ENCODE results near the gene CTXN3.
"Not testable (repeated sequence)": the region's sequence is repeated elsewhere in the genome, so short reads cannot be mapped to it uniquely, and the experiment has no call there.

Gene CTXN3

GRCh38 chr5:127666043-127666716 lies 17.3 kb downstream of the CTXN3 start:
- TF ChIP-seq CTCF (conservative IDR thresholded peaks at IDR 0.05; ENCODE audit: low read depth, low read length): no peak
- DNase-seq (ENCODE audit: low read depth): peak; percentile 51

GRCh38 chr5:127667926-127668325 lies 19.0 kb downstream of the CTXN3 start:
- H3K4me3 ChIP-seq (ENCODE audit: low read depth, low read length): no peak overlapping the region
- no peak for TF ChIP-seq CTCF (conservative IDR thresholded peaks at IDR 0.05; ENCODE audit: low read depth, low read length)
- DNase-seq (ENCODE audit: low read depth): no peak

More at GRCh38 chr5:127666043-127666716, 17.3 kb downstream of the CTXN3 start:
- no peak overlapping the region for H3K4me3 ChIP-seq (ENCODE audit: low read depth, low read length)

- no peak overlapping the region for H3K4me3 ChIP-seq (ENCODE audit: low read depth, low read length)
- DNase-seq (ENCODE audit: low read depth): peak; percentile 64
- TF ChIP-seq CTCF (conservative IDR thresholded peaks at IDR 0.05; ENCODE audit: low read depth, low read length): no peak
Measured at GRCh38 chr5:127671218-127671617, 22.3 kb downstream of the CTXN3 start.

GRCh38 chr5:127673117-127673800 lies 24.4 kb downstream of the CTXN3 start:
- TF ChIP-seq CTCF (conservative IDR thresholded peaks at IDR 0.05; ENCODE audit: low read depth, low read length): no peak
- no peak overlapping the region for H3K4me3 ChIP-seq (ENCODE audit: low read depth, low read length)
- peak; percentile 36 for DNase-seq (ENCODE audit: low read depth)

- not testable (repeated sequence) for H3K4me3 ChIP-seq (ENCODE audit: low read depth, low read length); DNase-seq (ENCODE audit: low read depth)
Measured at GRCh38 chr5:127676951-127677350, 28.1 kb downstream of the CTXN3 start.

GRCh38 chr5:127679691-127680330 lies 30.9 kb downstream of the CTXN3 start:
- not testable (repeated sequence) for DNase-seq (ENCODE audit: low read depth); H3K4me3 ChIP-seq (ENCODE audit: low read depth, low read length)

- no peak overlapping the region for H3K4me3 ChIP-seq (ENCODE audit: low read depth, low read length)
- DNase-seq (ENCODE audit: low read depth): no peak
- TF ChIP-seq CTCF (conservative IDR thresholded peaks at IDR 0.05; ENCODE audit: low read depth, low read length): no peak
Measured at GRCh38 chr5:127680595-127680994, 31.7 kb downstream of the CTXN3 start.

- H3K4me3 ChIP-seq (ENCODE audit: low read depth, low read length): no peak overlapping the region
- no peak for TF ChIP-seq CTCF (conservative IDR thresholded peaks at IDR 0.05; ENCODE audit: low read depth, low read length)
- DNase-seq (ENCODE audit: low read depth): peak; percentile 81
Measured at GRCh38 chr5:127683008-127683407, 34.1 kb downstream of the CTXN3 start.
